GM11168 (cell line): ENCODE data around the gene HIPK4.
"Not testable (repeated sequence)": the region's sequence is repeated elsewhere in the genome, so short reads cannot be mapped to it uniquely, and the experiment has no call there.

Source experiments
- in situ Hi-C: fragments of 300-500 bp; cut with MboI; formaldehyde crosslinking; loops from one replicate; pipeline ENCODE4 v1.12.0; 2022; ENCODE audit warnings: low sequenced_read_pairs; ENCODE audit not compliant: unreplicated experiment

The HIPK4 gene

GRCh38 chr19:40342644-40343311 is 47.2 kb downstream of the HIPK4 start:
- in situ Hi-C loops = no loop called here

GRCh38 chr19:40341601-40342482 is 48.1 kb downstream of the HIPK4 start:
- in situ Hi-C loops = no loop called here

DNA sequence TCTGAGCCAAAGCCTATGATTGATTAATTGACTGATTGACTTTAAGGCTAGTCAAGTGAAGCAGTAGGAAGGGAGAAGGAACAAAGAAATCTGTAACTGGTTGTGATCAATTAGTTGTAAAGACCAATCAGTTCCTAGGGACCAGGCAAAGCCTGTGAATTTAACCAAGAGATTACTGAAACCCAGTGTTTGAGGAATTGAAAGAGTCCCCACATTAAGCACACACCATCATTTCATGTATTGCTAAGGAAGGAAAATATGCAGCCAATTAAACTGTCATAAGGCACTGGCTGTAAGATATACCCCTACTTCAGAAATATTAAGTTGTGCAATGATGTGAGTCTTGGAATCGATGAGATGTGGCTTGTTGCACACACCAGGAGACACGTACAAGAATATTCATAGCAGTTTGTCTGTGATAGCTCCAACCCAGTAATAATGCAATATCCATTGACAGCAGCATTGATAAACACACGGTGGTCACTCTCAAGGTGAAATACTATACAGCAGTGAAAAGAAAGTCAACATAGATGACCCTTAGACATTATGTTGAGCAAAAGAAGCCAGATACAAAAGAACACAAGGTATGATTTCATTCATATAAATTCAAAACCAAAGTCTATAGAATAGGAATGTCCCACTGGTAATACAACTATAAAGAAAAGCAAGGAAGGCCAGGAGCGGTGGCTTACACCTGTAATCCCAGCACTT is 50.8 kb downstream of the HIPK4 start:
- in situ Hi-C loops = no loop called here

- in situ Hi-C loops = no loop called here
Observed at GRCh38 chr19:40337594-40337993, 52.4 kb downstream of the HIPK4 start.

DNA sequence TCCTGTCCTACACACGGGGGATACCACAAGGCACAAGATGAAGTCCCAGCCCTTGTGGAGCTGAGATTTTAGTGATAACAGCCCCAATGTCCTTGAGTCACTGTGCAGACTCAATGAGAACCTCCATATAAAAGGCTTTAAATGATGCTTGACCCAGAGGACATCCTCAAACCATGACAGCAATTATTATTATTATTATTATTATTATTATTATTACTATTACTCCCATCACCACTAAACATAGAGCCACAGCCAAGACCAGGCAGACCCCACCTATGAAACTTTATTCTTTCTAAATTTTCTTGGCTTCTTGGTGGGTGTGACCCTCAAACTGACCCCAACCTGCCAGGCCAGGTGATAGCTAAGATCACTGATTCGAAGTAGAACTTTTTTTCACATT is 52.9 kb downstream of the HIPK4 start:
- in situ Hi-C loops = no loop called here

GRCh38 chr19:40336601-40336900 is 53.4 kb downstream of the HIPK4 start:
- in situ Hi-C loops = no loop called here

- in situ Hi-C loops = no loop called here
Observed at GRCh38 chr19:40335855-40336600, 54.0 kb downstream of the HIPK4 start.

GRCh38 chr19:40335101-40335500 is 54.9 kb downstream of the HIPK4 start:
- in situ Hi-C loops = no loop called here

GRCh38 chr19:40333083-40333482 is 56.9 kb downstream of the HIPK4 start:
- in situ Hi-C loops = not testable (repeated sequence)

GRCh38 chr19:40332669-40333068 is 57.3 kb downstream of the HIPK4 start:
- in situ Hi-C loops = no loop called here

- in situ Hi-C loops = no loop called here
Observed at GRCh38 chr19:40331052-40331451, 58.9 kb downstream of the HIPK4 start.
